SH-SY5Y (cell line): Measurements from ENCODE around the gene ADARB1.

ENCODE experiments used
- GATA2 ChIP-seq: IDR thresholded peaks from 2 replicates; pipeline ENCODE4 v1.6.1; 2011; ENCODE audit warnings: mild to moderate bottlenecking, low read depth, low read length
- GATA3 ChIP-seq: IDR thresholded peaks from 2 replicates; pipeline ENCODE4 v1.6.1; 2011; ENCODE audit warnings: low read depth, mild to moderate bottlenecking, low read length, moderate library complexity

The ADARB1 gene

GRCh38 chr21:45085700-45086099, 11.3 kb downstream of the ADARB1 start:
- TF ChIP-seq GATA3 (no peak), GATA2 (no peak)

GRCh38 chr21:45086337-45086958, 12.1 kb downstream of the ADARB1 start:
- TF ChIP-seq GATA2 (no peak), GATA3 (no peak)

GRCh38 chr21:45087022-45087823, 12.8 kb downstream of the ADARB1 start:
- TF ChIP-seq GATA3: no peak
- TF ChIP-seq GATA2: no peak

GRCh38 chr21:45088116-45088515, 13.7 kb downstream of the ADARB1 start:
- TF ChIP-seq GATA3: no peak
- no peak for TF ChIP-seq GATA2

GRCh38 chr21:45088729-45089128, 14.3 kb downstream of the ADARB1 start:
- TF ChIP-seq GATA2 (no peak), GATA3 (no peak)

GRCh38 chr21:45089964-45090363, 15.6 kb downstream of the ADARB1 start:
- TF ChIP-seq GATA3: no peak
- TF ChIP-seq GATA2: no peak

- TF ChIP-seq GATA3 (no peak), GATA2 (no peak)
Measured at GRCh38 chr21:45090966-45091365, 16.6 kb downstream of the ADARB1 start.

- TF ChIP-seq GATA2: no peak
- no peak for TF ChIP-seq GATA3
Measured at GRCh38 chr21:45091550-45092322, 17.4 kb downstream of the ADARB1 start.

- no peak for TF ChIP-seq GATA2
- TF ChIP-seq GATA3: no peak
Measured at GRCh38 chr21:45093035-45093532, 18.7 kb downstream of the ADARB1 start.

- TF ChIP-seq GATA2 (no peak), GATA3 (no peak)
Measured at GRCh38 chr21:45094412-45094811, 20.0 kb downstream of the ADARB1 start.

GRCh38 chr21:45095505-45095904, 21.1 kb downstream of the ADARB1 start:
- no peak for TF ChIP-seq GATA3
- no peak for TF ChIP-seq GATA2

- TF ChIP-seq GATA3 (no peak), GATA2 (no peak)
Measured at GRCh38 chr21:45096217-45096616, 21.8 kb downstream of the ADARB1 start.

- no peak for TF ChIP-seq GATA3
- no peak for TF ChIP-seq GATA2
Measured at GRCh38 chr21:45097827-45098387, 23.5 kb downstream of the ADARB1 start.

- TF ChIP-seq GATA3 (no peak), GATA2 (no peak)
Measured at GRCh38 chr21:45098867-45099266, 24.5 kb downstream of the ADARB1 start.
